GM12892 (cell line): Measurements from ENCODE around the gene ADAM30.

ENCODE experiments used
- POLR2A ChIP-seq: IDR thresholded peaks from 2 replicates; pipeline ENCODE4 v1.6.1; 2011; ENCODE audit warnings: low read depth, low read length, control low read depth
- POLR2AphosphoS5 ChIP-seq: IDR thresholded peaks from 2 replicates; pipeline ENCODE4 v1.6.1; 2011; ENCODE audit warnings: low read depth, low read length, control low read depth

DNA sequence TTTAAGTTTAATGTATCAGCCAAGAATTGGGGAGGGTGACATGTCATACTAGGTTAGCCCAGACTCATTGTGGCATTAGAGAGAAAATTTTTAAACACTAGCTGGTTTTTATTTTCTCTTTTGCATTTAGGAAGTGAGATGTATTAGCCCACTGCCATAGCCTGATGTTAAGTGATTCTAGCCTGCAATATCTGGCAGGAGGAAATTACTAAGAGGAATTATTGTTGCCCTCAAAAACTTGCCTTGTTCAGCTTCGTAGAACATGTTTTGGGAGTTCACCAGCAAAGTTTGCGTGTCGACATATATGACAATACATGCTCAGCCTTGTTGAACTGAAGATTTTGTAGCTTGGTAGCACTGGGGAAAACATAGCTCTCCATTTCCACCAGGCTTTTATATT, 12.5 kb downstream of the ADAM30 start:
- TF ChIP-seq POLR2A, result no peak
- TF ChIP-seq POLR2AphosphoS5, result no peak
